K562 (cell line): Measurements from ENCODE around the gene FAM53B. TPM values are rescaled to one million over a fixed set of nuclear protein-coding genes. Genes with fewer than 3 reads are reported as not detected.

Source experiments
- ATAC-seq: fragments of 200-7000 bp; cut with Tn5 transposase; 3 replicates; pipeline ENCODE4 v1.9.1; 2020; ENCODE audit warnings: moderate library complexity
- BruUV-seq: library from RNA; stranded (reverse); fragments of 400-500 nt; replicated peaks from 2 replicates; lab custom pipeline; 2021; lab: Mats Ljungman, UMichigan
- CTCF ChIA-PET: fragments of 300-600 bp; formaldehyde crosslinking; extraction: SDS; loops from one replicate; lab custom pipeline; 2021; ENCODE audit warnings: low intra/inter-chr PET ratio; lab: Yijun Ruan, JAX
- POLR2A ChIA-PET: fragments of 300-600, 350-650 bp; sonication (Branson Sonifier 250); formaldehyde crosslinking; extraction: SDS; loops from one replicate; lab custom pipeline; 2021; ENCODE audit warnings: antibody characterized with exemption, inconsistent platforms; lab: Yijun Ruan, JAX
- DNase-seq, 4 experiments: peaks; one replicate each; pipeline versions ENCODE4 v3.0.0 to v3.0.0-alpha.2; 2011 to 2018; ENCODE audit warnings: low spot score in 3 of 4, mixed read lengths in 3 of 4; ENCODE audit errors: extremely low read depth in 1 of 4
- FAIRE-seq: peaks from 2 replicates; lab custom pipeline; 2011; peaks lifted over from hg19 to GRCh38; lab: Jason Lieb, UNC
- H2AFZ ChIP-seq: 2 replicates; pipeline ENCODE4 v1.6.0; 2011; ENCODE audit warnings: low read depth, low read length, control low read depth, inconsistent platforms
- H3K27ac ChIP-seq: fragments of 200-600 bp; 3 replicates; pipeline ENCODE4 v1.8.0; 2011; ENCODE audit warnings: low read depth, mild to moderate bottlenecking, control low read depth, inconsistent platforms, low read length, moderate library complexity, mixed read lengths; ENCODE audit errors: extremely low read depth
- H3K27me3 ChIP-seq, 2 experiments: fragments of 300-600 bp in 1 of 2; 2 replicates in 1 of 2; 3 replicates in 1 of 2; pipeline versions ENCODE4 v1.6.0 to v1.8.0; 2011; ENCODE audit warnings: inconsistent platforms in 2 of 2, low read length in 2 of 2, mild to moderate bottlenecking in 1 of 2, mixed read lengths in 1 of 2, moderate library complexity in 1 of 2; ENCODE audit not compliant: control insufficient read depth in 2 of 2, insufficient read depth in 2 of 2
- H3K36me3 ChIP-seq: fragments of 300-600 bp; 3 replicates; pipeline ENCODE4 v1.8.0; 2011; ENCODE audit warnings: mild to moderate bottlenecking, low read length, inconsistent platforms; ENCODE audit not compliant: control insufficient read depth, insufficient read depth
- H3K4me1 ChIP-seq, 2 experiments: fragments of 200-600 bp in 1 of 2; replicated peaks in 1 of 2; 2 replicates in 1 of 2; 3 replicates in 1 of 2; pipeline versions ENCODE4 v1.5.1 to v1.8.0; 2011; ENCODE audit warnings: inconsistent platforms in 2 of 2, low read length in 2 of 2, mild to moderate bottlenecking in 1 of 2, mixed read lengths in 1 of 2, moderate library complexity in 1 of 2; ENCODE audit not compliant: control insufficient read depth in 2 of 2, insufficient read depth in 2 of 2
- H3K4me2 ChIP-seq: 2 replicates; pipeline ENCODE4 v1.6.1; 2011; ENCODE audit warnings: low read length, control low read depth, inconsistent platforms, mixed read lengths; ENCODE audit not compliant: insufficient read depth
- H3K4me3 ChIP-seq: fragments of 200-600 bp; sonication (generic), shearing (Covaris generic); 2 replicates; pipeline ENCODE4 v1.5.1; 2016; ENCODE audit warnings: control low read depth, inconsistent platforms
- H3K79me2 ChIP-seq: fragments of 200-600 bp; 3 replicates; pipeline ENCODE4 v1.8.0; 2011; ENCODE audit warnings: low read length, inconsistent platforms; ENCODE audit not compliant: control insufficient read depth, insufficient read depth
- H3K9ac ChIP-seq, 2 experiments: 2 replicates each; pipeline versions ENCODE4 v1.6.0 to v1.6.1; 2011; ENCODE audit warnings: low read depth in 2 of 2, low read length in 2 of 2, control low read depth in 1 of 2, inconsistent platforms in 1 of 2, mild to moderate bottlenecking in 1 of 2, mixed read lengths in 1 of 2; ENCODE audit not compliant: insufficient read depth in 1 of 2
- H3K9me1 ChIP-seq: one replicate; pipeline ENCODE4 v1.6.0; 2011; ENCODE audit warnings: inconsistent platforms, mild to moderate bottlenecking, low read length, moderate library complexity; ENCODE audit not compliant: control insufficient read depth, insufficient read depth
- H3K9me3 ChIP-seq: replicated peaks from 2 replicates; pipeline ENCODE4 v1.5.1; 2011; ENCODE audit warnings: low read depth, low read length, inconsistent platforms; ENCODE audit not compliant: control insufficient read depth, insufficient read depth
- H4K20me1 ChIP-seq: replicated peaks from 2 replicates; pipeline ENCODE4 v1.6.1; 2011; ENCODE audit warnings: low read length, inconsistent platforms, mixed read lengths; ENCODE audit not compliant: control insufficient read depth, insufficient read depth
- ETV6 ChIP-seq, 3 experiments: fragments of 150-350 bp in 1 of 3; sonication (generic) in 1 of 3; formaldehyde crosslinking in 1 of 3; IDR thresholded peaks; 2 replicates each; pipeline versions ENCODE4 v1.6.1 to v1.8.0; 2014 to 2022; ENCODE audit warnings: borderline replicate concordance in 2 of 3, low read depth in 2 of 3, antibody characterized with exemption in 1 of 3, low read length in 1 of 3, mild to moderate bottlenecking in 1 of 3, missing genetic modification reagents in 1 of 3
- GTF2F1 ChIP-seq: IDR thresholded peaks from 2 replicates; pipeline ENCODE4 v1.6.1; 2011; ENCODE audit warnings: low read depth, low read length, improper control_type of control experiment
- RCOR1 ChIP-seq, 2 experiments: IDR thresholded peaks; 2 replicates each; pipeline ENCODE4 v1.6.1; 2012; ENCODE audit warnings: low read depth in 2 of 2, low read length in 2 of 2, borderline replicate concordance in 1 of 2, improper control_type of control experiment in 1 of 2
- SLC30A9 ChIP-seq: fragments of 250-450 bp; sonication (Bioruptor Pico); IDR thresholded peaks from 2 replicates; pipeline ENCODE4 v1.8.0; 2022; ENCODE audit warnings: mild to moderate bottlenecking, moderate library complexity
- TFE3 ChIP-seq: fragments of 450-650 bp; formaldehyde crosslinking; IDR thresholded peaks from 2 replicates; pipeline ENCODE4 v1.4.0; 2020; ENCODE audit warnings: mild to moderate bottlenecking, mixed read lengths
- ZFP36 ChIP-seq: fragments of 150-350 bp; IDR thresholded peaks from 2 replicates; pipeline ENCODE4 v1.6.1; 2018; ENCODE audit warnings: low read length, low read depth; ENCODE audit not compliant: partially characterized antibody
- WGBS: fragments of 100-300 bp; shearing (Covaris generic); methylation state at CpG from one replicate; pipeline ENCODE4 v1.1.6; 2016; ENCODE audit warnings: low coverage, mixed read lengths; ENCODE audit not compliant: insufficient coverage; ENCODE audit errors: missing lambda C conversion rate; 5-methylcytosine and 5-hydroxymethylcytosine counted together
- in situ Hi-C: fragments of 300-500 bp; cut with MboI; formaldehyde crosslinking; loops from 4 replicates; pipeline ENCODE4 v1.15.0; 2018; ENCODE audit warnings: inconsistent platforms, mixed read lengths
- intact Hi-C: fragments of 100-400 bp; cut with micrococcal nuclease; formaldehyde crosslinking; loops from 2 replicates; pipeline ENCODE4 v1.14.2; 2022
- polyA plus RNA-seq, 8 experiments: library from polyadenylated mRNA; depleted of rRNA in 4 of 8; stranded (reverse) in 5 of 8; unstranded in 3 of 8; fragments of >200 nt; fragmentation: Nextera tagmentation in 2 of 8; fragmentation: Illumina TruSeq in 1 of 8; extraction: Ambion mirVana in 2 of 8; extraction: Trizol in 1 of 8; gene quantifications; 2 replicates each; pipeline versions ENCODE4 v1.2.1 to v1.2.3, GENCODE V29; 2011 to 2014; ENCODE audit warnings: inconsistent platforms in 1 of 8, missing spikeins in 1 of 8
- total RNA-seq, 7 experiments: library from RNA; depleted of rRNA in 6 of 7; stranded (reverse); fragments of >200 nt in 6 of 7; fragmentation: Illumina TruSeq in 2 of 7; extraction: Trizol in 2 of 7; gene quantifications; 2 replicates each; pipeline versions ENCODE4 v1.2.1 to v1.2.3, GENCODE V29; 2011 to 2021; ENCODE audit warnings: low replicate concordance in 1 of 7

The FAM53B gene
- total and polyA plus RNA-seq, 9 of the 15 experiments (the other 6 are each of a cell fraction or from before 2014, with no cell fraction given) = 0.03 to 16.5 (median 5.0) TPM

- TF ChIP-seq SLC30A9 (CRISPR knock-in tag) = no peak
- no peak for TF ChIP-seq ETV6 (IDR thresholded peaks at IDR 0.05; ENCODE audit: borderline replicate concordance in 1 of 2, low read depth in 2 of 2, low read length in 1 of 2)
- no peak for TF ChIP-seq ETV6 (CRISPR knock-in tag; IDR thresholded peaks at IDR 0.05; ENCODE audit: borderline replicate concordance)
- no peak for TF ChIP-seq ZFP36
These were observed 165.8 kb downstream of the FAM53B start (continued) for GRCh38 chr10:124578231-124579010.

- H3K79me2 ChIP-seq = no peaks in the 10 kb centered on the region
- H3K4me2 ChIP-seq = no peak overlapping the region
- H3K9me1 ChIP-seq = no peaks in the 10 kb centered on the region
- CTCF ChIA-PET = no interaction called here
- no TSS peak for BruUV-seq
- WGBS = 15% methylated on average over 2 of the region's 3 CpGs
- peaks cover 0 to 12% of the 10 kb centered on the region in 2 experiments; a peak in 3 of 5 replicates for H3K4me1 ChIP-seq
- ATAC-seq = no peak
- no peaks in the 10 kb centered on the region for H3K36me3 ChIP-seq
- H3K9ac ChIP-seq = no peak overlapping the region
- H3K9me3 ChIP-seq = no peaks in the 10 kb centered on the region
- H3K27me3 ChIP-seq = peaks cover 6 to 55% of the 10 kb centered on the region in 2 experiments; a peak in 3 of 5 replicates
- FAIRE-seq = no peak
- no peak overlapping the region for H2AFZ ChIP-seq
- no peaks in the 10 kb centered on the region; the same call in 1 of the 2 replicates for H4K20me1 ChIP-seq
- POLR2A ChIA-PET = interaction anchor here (0.6 kb wide), 2 partner anchors 140 to 483 kb away, joined by 3 read pairs; no protein-coding TSS in a partner anchor
- TF ChIP-seq RCOR1 (IDR thresholded peaks at IDR 0.05; ENCODE audit: borderline replicate concordance in 1 of 2, low read depth in 2 of 2, low read length in 2 of 2) (no peak), GTF2F1 (no peak), TFE3 (CRISPR knock-in tag) (no peak)
- no peak overlapping the region for H3K27ac ChIP-seq
- H3K4me3 ChIP-seq = no peak overlapping the region
- no peak for DNase-seq
- in situ Hi-C loops (no loop called here), intact Hi-C loops (no loop called here)
These were observed 166.5 kb downstream of the FAM53B start for GRCh38 chr10:124577651-124578050.
